Naive thymus-derived CD4-positive, alpha-beta T cell (primary cell): ENCODE measurements around the gene HTR6. TPM values are rescaled to one million over a fixed set of nuclear protein-coding genes. Genes with fewer than 3 reads are reported as not detected.

ENCODE experiments used
- ATAC-seq: fragments of 150-1000 bp; cut with Tn5 transposase; 2 replicates; pipeline ENCODE4 v1.10.0; 2021; ENCODE audit warnings: mild to moderate bottlenecking, moderate library complexity
- CTCF ChIA-PET: fragments of 350-600 bp; sonication (Branson Sonifier 250); formaldehyde crosslinking; loops from one replicate; lab custom pipeline; 2021; ENCODE audit warnings: antibody characterized with exemption; lab: Charles Lee
- POLR2A ChIA-PET: fragments of 350-600 bp; sonication (Branson Sonifier 250); formaldehyde crosslinking; loops from one replicate; lab custom pipeline; 2021; ENCODE audit warnings: antibody characterized with exemption, inconsistent platforms; lab: Charles Lee
- DNase-seq, 9 donors: peaks; one replicate each; pipeline versions ENCODE4 v3.0.0 to v3.0.0-alpha.2; 2020 to 2022; ENCODE audit warnings: mixed read lengths in 1 of 9
- H3K27ac ChIP-seq: one replicate; pipeline ENCODE4 v1.7.0; 2013; ENCODE audit warnings: mild to moderate bottlenecking, low read depth, low read length, moderate library complexity
- H3K27me3 ChIP-seq, 2 donors: one replicate each; pipeline ENCODE4 v1.7.0; 2013; ENCODE audit warnings: low read length in 2 of 2, mild to moderate bottlenecking in 2 of 2, moderate library complexity in 2 of 2; ENCODE audit not compliant: control insufficient read depth in 2 of 2, insufficient read depth in 2 of 2
- H3K36me3 ChIP-seq, 3 experiments: 1 replicate in 2 of 3; 2 replicates in 1 of 3; pipeline ENCODE4 v1.7.0; 2013; ENCODE audit warnings: low read length in 3 of 3, mild to moderate bottlenecking in 3 of 3, moderate library complexity in 1 of 3; ENCODE audit not compliant: insufficient read depth in 3 of 3, control insufficient read depth in 2 of 3
- H3K4me1 ChIP-seq, 2 donors: one replicate each; pipeline ENCODE4 v1.7.0; 2013; ENCODE audit warnings: low read length in 2 of 2, mild to moderate bottlenecking in 2 of 2, moderate library complexity in 1 of 2; ENCODE audit not compliant: control insufficient read depth in 2 of 2, insufficient read depth in 2 of 2
- H3K4me3 ChIP-seq: 2 replicates; pipeline ENCODE4 v1.7.0; 2013; ENCODE audit warnings: mild to moderate bottlenecking, low read length
- H3K9me3 ChIP-seq, 3 experiments: 1 replicate in 2 of 3; 2 replicates in 1 of 3; pipeline ENCODE4 v1.7.0; 2013; ENCODE audit warnings: low read length in 3 of 3; ENCODE audit not compliant: control insufficient read depth in 2 of 3
- H3K27ac Mint-ChIP-seq, 9 donors: one replicate each; pipeline ENCODE4 v1.8.0; 2020 to 2022; ENCODE audit warnings: mixed read lengths in 9 of 9, mild to moderate bottlenecking in 8 of 9, moderate library complexity in 5 of 9, inconsistent platforms in 2 of 9
- H3K27me3 Mint-ChIP-seq, 5 donors: one replicate each; pipeline ENCODE4 v1.8.0; 2021 to 2022; ENCODE audit warnings: mixed read lengths in 5 of 5, mild to moderate bottlenecking in 1 of 5
- H3K36me3 Mint-ChIP-seq, 5 donors: one replicate each; pipeline ENCODE4 v1.8.0; 2020 to 2022; ENCODE audit warnings: mixed read lengths in 5 of 5, mild to moderate bottlenecking in 3 of 5, inconsistent platforms in 1 of 5
- H3K4me1 Mint-ChIP-seq, 7 donors: one replicate each; pipeline ENCODE4 v1.8.0; 2020 to 2022; ENCODE audit warnings: mixed read lengths in 7 of 7, mild to moderate bottlenecking in 3 of 7, inconsistent platforms in 1 of 7
- H3K4me3 Mint-ChIP-seq, 10 donors: one replicate each; pipeline ENCODE4 v1.8.0; 2020 to 2022; ENCODE audit warnings: mild to moderate bottlenecking in 10 of 10, mixed read lengths in 10 of 10, moderate library complexity in 6 of 10, inconsistent platforms in 2 of 10
- H3K9me3 Mint-ChIP-seq, 11 donors: one replicate each; pipeline ENCODE4 v1.8.0; 2020 to 2022; ENCODE audit warnings: mixed read lengths in 11 of 11, mild to moderate bottlenecking in 4 of 11, inconsistent platforms in 1 of 11, moderate library complexity in 1 of 11
- intact Hi-C, 2 donors: fragments of 100-400 bp; cut with micrococcal nuclease; formaldehyde crosslinking; loops; one replicate each; pipeline ENCODE4 v1.15.1; 2023
- polyA plus RNA-seq, 2 donors: library from polyadenylated mRNA; unstranded; fragments of 300-500 nt; fragmentation: Illumina TruSeq; gene quantifications; one replicate each; pipeline ENCODE4 v1.2.3, GENCODE V29; 2021
- total RNA-seq, 6 experiments: library from RNA in 5 of 6; stranded (reverse) in 5 of 6; gene quantifications; 1 replicate in 5 of 6; 2 replicates in 1 of 6; pipeline ENCODE4 v1.2.3 and lab custom pipeline; 2021 to 2026

The HTR6 gene
- total and polyA plus RNA-seq, 7 experiments from 2014 or later, result 0.13 to 0.92 (median 0.47) TPM; not detected in 3

- H3K27me3 ChIP-seq, result no peaks in the 10 kb centered on the region
- no peaks in the 10 kb centered on the region for H3K36me3 ChIP-seq
- no peak overlapping the region for H3K4me3 ChIP-seq
- Mint-ChIP-seq H3K9me3 (no peaks in the 10 kb centered on the region), H3K36me3 (peaks cover 0 to 3% (median 0%) of the 10 kb centered on the region in 5 donors), H3K4me1 (peaks cover under 1 to 14% (median 10%) of the 10 kb centered on the region in 7 donors), H3K27ac (no peak overlapping the region), H3K4me3 (no peak overlapping the region), H3K27me3 (peaks cover 0 to 25% (median 8%) of the 10 kb centered on the region in 5 donors)
- POLR2A ChIA-PET, result interaction anchor here (0.6 to 10.2 kb wide), 4 partner anchors 10 to 58 kb away, joined by 3 to 87 read pairs (median 4); a partner anchor contains a TSS
- DNase-seq, result no peak
- peaks cover 0 to 6% of the 10 kb centered on the region in 2 donors for H3K4me1 ChIP-seq
- intact Hi-C loops, result loop anchor here in 1 of 2 donors (10.0 kb wide), 1 partner anchor 326 kb away; the partner anchor contains the start of genes AKR7A2 and SLC66A1
- CTCF ChIA-PET, result no interaction called here
- no peaks in the 10 kb centered on the region for H3K9me3 ChIP-seq
- no peak for ATAC-seq
- H3K27ac ChIP-seq, result no peak overlapping the region
Measured at GRCh38 chr1:19640363-19641316, 24.0 kb upstream of the HTR6 start.

GRCh38 chr1:19643121-19643520 lies 21.6 kb upstream of the HTR6 start:
- H3K4me3 ChIP-seq, result peak overlapping the region; percentile 62
- no peaks in the 10 kb centered on the region for H3K27me3 ChIP-seq
- Mint-ChIP-seq H3K9me3 (peaks cover 0 to 4% (median 0%) of the 10 kb centered on the region in 11 donors), H3K4me1 (peaks cover 17 to 38% (median 33%) of the 10 kb centered on the region in 7 donors), H3K27me3 (peaks cover 0 to 29% (median 8%) of the 10 kb centered on the region in 5 donors), H3K36me3 (peaks cover 0 to 3% (median 0%) of the 10 kb centered on the region in 5 donors), H3K4me3 (peak overlapping the region; percentile 73 to 89 (median 84)), H3K27ac (peak overlapping the region in 8 of 9 donors; percentile 57 to 90 (median 72))
- DNase-seq (no peak), ATAC-seq (no peak)
- peaks cover 6 to 7% of the 10 kb centered on the region in 2 donors for H3K4me1 ChIP-seq
- ChIA-PET POLR2A (interaction anchor here (1.0 to 10.2 kb wide), 2 partner anchors 24 to 44 kb away, joined by 3 to 87 read pairs; a partner anchor contains a TSS), CTCF (interaction anchor here (1.4 to 1.8 kb wide), 3 partner anchors 11 to 46 kb away, joined by 3 to 7 read pairs (median 4); a partner anchor contains a TSS)
- H3K36me3 ChIP-seq, result no peaks in the 10 kb centered on the region
- H3K9me3 ChIP-seq, result no peaks in the 10 kb centered on the region
- intact Hi-C loops, result loop anchor here in 1 of 2 donors (10.0 kb wide), 1 partner anchor 328 kb away; the partner anchor contains the start of genes AKR7A2 and SLC66A1
- H3K27ac ChIP-seq, result peak overlapping the region; percentile 69

DNA sequence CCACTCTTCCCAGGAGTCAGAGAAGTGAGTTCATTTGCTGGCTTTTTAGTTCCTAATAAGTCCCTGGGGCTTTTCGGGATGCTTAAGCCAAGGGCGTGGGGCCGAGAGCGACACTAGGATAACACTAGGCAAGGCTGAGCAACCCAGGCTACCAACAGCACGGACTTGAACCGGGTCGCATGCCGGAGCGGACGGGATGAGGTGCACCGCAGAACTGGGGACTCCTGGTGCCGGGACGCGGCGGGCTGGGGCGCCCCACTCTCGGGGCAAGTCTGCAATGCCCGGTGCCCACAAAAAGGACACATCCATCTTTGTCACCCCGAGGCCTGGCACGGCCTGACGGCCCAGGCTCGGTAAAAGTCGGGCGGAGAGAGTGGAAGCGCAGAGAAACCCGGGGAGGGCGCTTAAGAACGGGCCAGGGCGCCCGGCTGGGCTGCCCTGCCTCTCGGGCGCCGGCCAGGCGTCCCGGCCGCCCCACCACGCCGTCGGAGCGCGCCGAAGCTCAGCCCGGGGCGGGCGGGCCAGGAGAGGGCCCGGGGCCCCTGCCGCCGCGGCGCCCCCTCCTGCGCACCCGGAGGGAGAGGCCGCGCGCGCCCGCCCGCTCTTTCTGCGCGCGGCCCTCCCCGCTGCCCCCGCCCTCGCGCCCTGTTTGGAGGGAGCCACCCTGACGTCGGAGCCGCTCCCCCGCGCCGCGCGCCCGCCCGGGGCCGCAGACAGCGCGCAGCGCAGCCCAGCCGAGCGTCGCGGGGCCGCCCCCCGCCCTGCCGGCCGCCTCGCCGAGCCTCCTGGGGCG lies 20.9 kb upstream of the HTR6 start, which contains the start of gene NBL1:
NBL1 (plus strand) TSS at position 710 of the 793 bp plus-strand sequence. CDS start 10,720 bp downstream, outside the sequence.
- CTCF ChIA-PET, result interaction anchor here (1.4 to 1.8 kb wide), 3 partner anchors 10 to 47 kb away, joined by 3 to 7 read pairs (median 4); a partner anchor contains a TSS
- H3K9me3 ChIP-seq, result no peaks in the 10 kb centered on the region
- H3K9me3 Mint-ChIP-seq, result peaks cover 0 to 4% (median 0%) of the 10 kb centered on the region in 11 donors
- no peaks in the 10 kb centered on the region for H3K27me3 ChIP-seq
- peaks cover 0 to 29% (median 8%) of the 10 kb centered on the region in 5 donors for H3K27me3 Mint-ChIP-seq
- H3K4me1 Mint-ChIP-seq, result peaks cover 17 to 38% (median 33%) of the 10 kb centered on the region in 7 donors
- peak within 1 kb of the TSS; percentile 87 to 100 (median 97) for H3K4me3 Mint-ChIP-seq
- peak within 1 kb of the TSS; percentile 69 for H3K27ac ChIP-seq
- ATAC-seq, result peak; percentile 93
- H3K36me3 Mint-ChIP-seq, result peaks cover 0 to 3% (median 0%) of the 10 kb centered on the region in 5 donors
- POLR2A ChIA-PET, result interaction anchor here (0.6 to 10.2 kb wide), 5 partner anchors 13 to 188 kb away, joined by 3 to 87 read pairs (median 3); a partner anchor contains a TSS
- peak within 1 kb of the TSS; percentile 80 to 98 (median 92) for H3K27ac Mint-ChIP-seq
- peaks cover 6 to 7% of the 10 kb centered on the region in 2 donors for H3K4me1 ChIP-seq
- H3K36me3 ChIP-seq, result no peaks in the 10 kb centered on the region
- intact Hi-C loops, result loop anchor here (1.0 to 10.0 kb wide), 6 partner anchors 46 to 392 kb away; partner anchors contain the start of genes AKR7A2 (in 2 of the 2), SLC66A1 (in 2 of the 2), CAPZB (in 1 of the 2) and EMC1 (in 1 of the 2)
- H3K4me3 ChIP-seq, result peak within 1 kb of the TSS; percentile 62
- DNase-seq, result peak; percentile 60 to 86 (median 71)

DNA sequence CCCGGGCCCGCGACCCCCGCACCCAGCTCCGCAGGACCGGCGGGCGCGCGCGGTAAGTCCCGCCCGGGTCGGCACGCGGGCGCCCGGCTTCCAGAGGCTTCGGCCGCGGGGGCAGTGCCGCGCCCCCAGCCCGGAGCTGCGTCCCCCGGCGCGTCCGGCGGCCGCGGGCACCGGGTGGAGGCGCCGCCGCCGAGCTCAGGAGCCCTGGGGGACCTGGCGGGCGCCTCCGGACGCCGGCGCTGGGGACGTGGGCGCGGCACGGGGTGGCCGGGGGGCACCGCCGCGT lies 20.3 kb upstream of the HTR6 start:
- peaks cover 0 to 3% (median 0%) of the 10 kb centered on the region in 5 donors for H3K36me3 Mint-ChIP-seq
- peaks cover 0 to 4% (median 0%) of the 10 kb centered on the region in 11 donors for H3K9me3 Mint-ChIP-seq
- peaks cover 0 to 29% (median 8%) of the 10 kb centered on the region in 5 donors for H3K27me3 Mint-ChIP-seq
- Histone ChIP-seq H3K4me3 (peak overlapping the region; percentile 45), H3K9me3 (no peaks in the 10 kb centered on the region), H3K27me3 (no peaks in the 10 kb centered on the region), H3K27ac (peak overlapping the region; percentile 46), H3K36me3 (no peaks in the 10 kb centered on the region), H3K4me1 (peaks cover 6 to 7% of the 10 kb centered on the region in 2 donors)
- H3K4me3 Mint-ChIP-seq, result peak overlapping the region in 3 of 10 donors; percentile 87 to 99 (median 93)
- no peak for DNase-seq
- ChIA-PET CTCF (interaction anchor here (1.8 kb wide), 1 partner anchor 47 kb away, joined by 7 read pairs; a partner anchor contains a TSS), POLR2A (interaction anchor here (0.6 to 10.2 kb wide), 4 partner anchors 13 to 189 kb away, joined by 3 to 87 read pairs (median 3); a partner anchor contains a TSS)
- intact Hi-C loops, result loop anchor here (1.0 to 10.0 kb wide), 6 partner anchors 47 to 393 kb away; partner anchors contain the start of genes AKR7A2 (in 2 of the 2), SLC66A1 (in 2 of the 2), CAPZB (in 1 of the 2) and EMC1 (in 1 of the 2)
- H3K4me1 Mint-ChIP-seq, result peaks cover 17 to 38% (median 33%) of the 10 kb centered on the region in 7 donors
- ATAC-seq, result no peak
- peak overlapping the region in 3 of 9 donors; percentile 83 to 98 (median 89) for H3K27ac Mint-ChIP-seq

- Mint-ChIP-seq H3K4me1 (peaks cover 17 to 39% (median 33%) of the 10 kb centered on the region in 7 donors), H3K4me3 (peak overlapping the region; percentile 87 to 100 (median 97)), H3K36me3 (peaks cover 0 to 3% (median 0%) of the 10 kb centered on the region in 5 donors), H3K9me3 (peaks cover 0 to 4% (median 0%) of the 10 kb centered on the region in 11 donors), H3K27me3 (peaks cover 0 to 29% (median 8%) of the 10 kb centered on the region in 5 donors), H3K27ac (peak overlapping the region; percentile 80 to 98 (median 92))
- peak overlapping the region; percentile 45 for H3K4me3 ChIP-seq
- H3K4me1 ChIP-seq, result peaks cover 6 to 7% of the 10 kb centered on the region in 2 donors
- no peaks in the 10 kb centered on the region for H3K27me3 ChIP-seq
- peak overlapping the region; percentile 46 for H3K27ac ChIP-seq
- ATAC-seq, result peak; percentile 23
- intact Hi-C loops, result loop anchor here (1.0 to 10.0 kb wide), 6 partner anchors 48 to 394 kb away; partner anchors contain the start of genes AKR7A2 (in 2 of the 2), SLC66A1 (in 2 of the 2), CAPZB (in 1 of the 2) and EMC1 (in 1 of the 2)
- H3K36me3 ChIP-seq, result no peaks in the 10 kb centered on the region
- peak in 7 of 9 donors; percentile 43 to 55 (median 49) for DNase-seq
- POLR2A ChIA-PET, result interaction anchor here (0.8 to 10.2 kb wide), 3 partner anchors 14 to 157 kb away, joined by 3 to 87 read pairs (median 3); a partner anchor contains a TSS
- no peaks in the 10 kb centered on the region for H3K9me3 ChIP-seq
- CTCF ChIA-PET, result interaction anchor here (1.8 kb wide), 1 partner anchor 48 kb away, joined by 7 read pairs; a partner anchor contains a TSS
Measured at GRCh38 chr1:19644681-19645410, 19.8 kb upstream of the HTR6 start.
